Trophoblast cell (in vitro differentiated cells and primary cell): ENCODE measurements around the gene SATB1.

Experiments used
- DNase-seq, 2 donors: peaks; one replicate each; pipeline ENCODE4 v3.0.0-alpha.2; 2016
- H2AFZ ChIP-seq: 2 replicates; pipeline ENCODE4 v1.6.1; 2013; ENCODE audit warnings: low read length, moderate library complexity, mild to moderate bottlenecking; ENCODE audit not compliant: insufficient read depth, poor library complexity
- H2AK5ac ChIP-seq: 2 replicates; pipeline ENCODE4 v1.6.1; 2013; ENCODE audit warnings: mild to moderate bottlenecking, low read length
- H2BK120ac ChIP-seq: 2 replicates; pipeline ENCODE4 v1.6.1; 2013; ENCODE audit warnings: low read length, mild to moderate bottlenecking, moderate library complexity; ENCODE audit not compliant: insufficient read depth, poor library complexity
- H2BK12ac ChIP-seq: 2 replicates; pipeline ENCODE4 v1.6.1; 2013; ENCODE audit warnings: mild to moderate bottlenecking, low read length, moderate library complexity
- H2BK5ac ChIP-seq: 2 replicates; pipeline ENCODE4 v1.6.1; 2013; ENCODE audit warnings: low read length, low read depth, moderate library complexity, mild to moderate bottlenecking; ENCODE audit not compliant: poor library complexity
- H3K14ac ChIP-seq: 2 replicates; pipeline ENCODE4 v1.6.1; 2013; ENCODE audit warnings: mild to moderate bottlenecking, low read length
- H3K18ac ChIP-seq: 2 replicates; pipeline ENCODE4 v1.6.1; 2013; ENCODE audit warnings: mild to moderate bottlenecking, low read length
- H3K23ac ChIP-seq: 2 replicates; pipeline ENCODE4 v1.6.1; 2013; ENCODE audit warnings: low read length
- H3K27ac ChIP-seq: 2 replicates; pipeline ENCODE4 v1.5.1; 2013; ENCODE audit warnings: low read depth, mild to moderate bottlenecking, inconsistent platforms, low read length, moderate library complexity
- H3K27me3 ChIP-seq: 2 replicates; pipeline ENCODE4 v1.6.1; 2013; ENCODE audit warnings: inconsistent platforms, mild to moderate bottlenecking, low read length, moderate library complexity; ENCODE audit not compliant: insufficient read depth
- H3K36me3 ChIP-seq, 2 experiments: 1 replicate in 1 of 2; 2 replicates in 1 of 2; pipeline ENCODE4 v1.6.1; 2013; ENCODE audit warnings: low read length in 2 of 2, mild to moderate bottlenecking in 2 of 2, moderate library complexity in 1 of 2; ENCODE audit not compliant: insufficient read depth in 2 of 2, control insufficient read depth in 1 of 2
- H3K4ac ChIP-seq: 2 replicates; pipeline ENCODE4 v1.6.1; 2013; ENCODE audit warnings: low read depth, mild to moderate bottlenecking, low read length, moderate library complexity
- H3K4me1 ChIP-seq, 2 experiments: 1 replicate in 1 of 2; 2 replicates in 1 of 2; pipeline ENCODE4 v1.6.1; 2013; ENCODE audit warnings: low read length in 2 of 2, mild to moderate bottlenecking in 2 of 2, moderate library complexity in 1 of 2; ENCODE audit not compliant: insufficient read depth in 2 of 2, control insufficient read depth in 1 of 2
- H3K4me2 ChIP-seq: 2 replicates; pipeline ENCODE4 v1.6.1; 2013; ENCODE audit warnings: inconsistent platforms, mild to moderate bottlenecking, low read length, moderate library complexity
- H3K4me3 ChIP-seq: 2 replicates; pipeline ENCODE4 v1.5.1; 2013; ENCODE audit warnings: mild to moderate bottlenecking, low read depth, low read length, inconsistent platforms
- H3K79me1 ChIP-seq: one replicate; pipeline ENCODE4 v1.6.1; 2013; ENCODE audit warnings: low read length
- H3K79me2 ChIP-seq: 2 replicates; pipeline ENCODE4 v1.6.1; 2013; ENCODE audit warnings: low read length, mild to moderate bottlenecking; ENCODE audit not compliant: control insufficient read depth, insufficient read depth, poor library complexity
- H3K9ac ChIP-seq: 2 replicates; pipeline ENCODE4 v1.6.1; 2013; ENCODE audit warnings: mild to moderate bottlenecking, low read length
- H3K9me3 ChIP-seq: 2 replicates; pipeline ENCODE4 v1.6.1; 2013; ENCODE audit warnings: low read depth, mild to moderate bottlenecking, control low read depth, inconsistent platforms, low read length; ENCODE audit not compliant: insufficient read depth
- H4K12ac ChIP-seq: 2 replicates; pipeline ENCODE4 v1.6.1; 2013; ENCODE audit warnings: low read depth, mild to moderate bottlenecking, low read length, moderate library complexity
- H4K8ac ChIP-seq: 2 replicates; pipeline ENCODE4 v1.6.1; 2013; ENCODE audit warnings: low read depth, mild to moderate bottlenecking, low read length, moderate library complexity
- H4K91ac ChIP-seq: one replicate; pipeline ENCODE4 v1.6.1; 2013; ENCODE audit warnings: low read depth, mild to moderate bottlenecking, low read length, moderate library complexity
- WGBS: extraction: QIAGEN DNeasy Blood & Tissue Kit; methylation state at CpG from one replicate; pipeline ENCODE4 v1.1.7; 2013; ENCODE audit warnings: missing lambda C conversion rate; ENCODE audit not compliant: insufficient read length, insufficient coverage; ENCODE audit errors: extremely low coverage; 5-methylcytosine and 5-hydroxymethylcytosine counted together

The SATB1 gene

DNA sequence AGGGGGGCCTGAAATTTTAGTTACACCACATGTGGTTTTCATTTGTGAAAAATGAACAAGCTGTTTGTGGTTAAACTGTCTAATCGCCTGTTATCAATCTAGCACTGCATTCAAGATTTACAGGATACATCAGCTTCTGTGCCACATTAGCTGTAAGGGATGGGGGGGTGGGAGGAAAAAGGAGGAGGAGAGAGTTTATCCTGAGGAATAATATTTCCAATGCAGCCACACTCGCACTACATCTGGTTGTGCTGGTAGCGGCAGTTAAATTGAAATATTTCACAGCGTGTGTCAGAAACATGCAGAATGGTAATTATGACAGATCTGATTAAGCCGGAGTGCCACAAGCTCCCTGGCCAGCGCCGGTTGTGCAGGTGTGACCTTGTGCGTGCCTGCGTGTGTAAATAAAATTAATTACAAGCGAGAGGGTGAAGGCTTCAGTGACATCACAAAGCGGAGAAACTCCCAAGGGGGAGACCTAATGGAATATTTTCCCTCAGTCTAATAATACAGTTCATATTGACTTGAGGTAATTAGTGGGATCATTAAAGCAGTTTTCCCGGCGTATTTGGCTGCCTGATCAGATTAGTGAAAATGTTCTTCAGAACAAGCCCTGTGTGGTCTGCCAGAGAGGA lies 55.5 kb downstream of the SATB1 start:
- Histone ChIP-seq H3K27me3 (no peaks in the 10 kb centered on the region), H3K9ac (peak overlapping the region; percentile 53), H3K18ac (no peak overlapping the region), H3K14ac (no peak overlapping the region), H3K36me3 (peaks cover 0 to 2% of the 10 kb centered on the region in 2 experiments), H3K79me2 (no peaks in the 10 kb centered on the region), H2BK120ac (no peak overlapping the region), H2AK5ac (no peak overlapping the region), H2AFZ (no peak overlapping the region), H3K79me1 (no peaks in the 10 kb centered on the region), H3K4me2 (no peak overlapping the region), H3K4me1 (no peaks in the 10 kb centered on the region), H3K4me3 (no peak overlapping the region), H4K91ac (no peak overlapping the region), H2BK5ac (no peak overlapping the region), H3K9me3 (no peaks in the 10 kb centered on the region), H4K8ac (no peak overlapping the region), H4K12ac (no peak overlapping the region), H2BK12ac (no peak overlapping the region), H3K23ac (no peak overlapping the region), H3K4ac (no peak overlapping the region), H3K27ac (no peak overlapping the region)
- WGBS, result no CpG with 5 or more reads among the region's 13 CpGs
- peak; percentile 48 to 74 for DNase-seq

GRCh38 chr3:18366258-18366657 lies 58.9 kb downstream of the SATB1 start:
- Histone ChIP-seq H3K36me3 (no peaks in the 10 kb centered on the region), H2AK5ac (no peak overlapping the region), H2BK120ac (no peak overlapping the region), H2AFZ (no peak overlapping the region), H3K18ac (no peak overlapping the region), H4K91ac (no peak overlapping the region), H3K23ac (no peak overlapping the region), H3K9ac (no peak overlapping the region), H3K27ac (no peak overlapping the region), H3K4ac (no peak overlapping the region), H3K27me3 (no peaks in the 10 kb centered on the region), H4K8ac (no peak overlapping the region), H4K12ac (no peak overlapping the region), H3K79me1 (no peaks in the 10 kb centered on the region), H3K4me3 (no peak overlapping the region), H3K4me2 (no peak overlapping the region), H2BK5ac (no peak overlapping the region), H3K4me1 (no peaks in the 10 kb centered on the region), H3K14ac (no peak overlapping the region), H3K9me3 (no peaks in the 10 kb centered on the region), H2BK12ac (no peak overlapping the region), H3K79me2 (no peaks in the 10 kb centered on the region)
- no CpG with 5 or more reads among the region's 3 CpGs for WGBS
- DNase-seq, result no peak

- Histone ChIP-seq H3K4me2 (no peak overlapping the region), H3K4me3 (no peak overlapping the region), H3K4me1 (no peaks in the 10 kb centered on the region), H2BK5ac (no peak overlapping the region), H3K14ac (no peak overlapping the region), H2BK12ac (no peak overlapping the region), H2BK120ac (no peak overlapping the region), H3K4ac (no peak overlapping the region), H3K18ac (no peak overlapping the region), H3K79me1 (no peaks in the 10 kb centered on the region), H3K36me3 (no peaks in the 10 kb centered on the region), H3K9ac (no peak overlapping the region), H3K9me3 (no peaks in the 10 kb centered on the region), H3K27ac (no peak overlapping the region), H3K23ac (no peak overlapping the region), H2AFZ (no peak overlapping the region), H3K79me2 (no peaks in the 10 kb centered on the region), H3K27me3 (no peaks in the 10 kb centered on the region), H2AK5ac (no peak overlapping the region), H4K8ac (no peak overlapping the region), H4K12ac (no peak overlapping the region), H4K91ac (no peak overlapping the region)
- WGBS, result no CpG with 5 or more reads among the region's 2 CpGs
- no peak for DNase-seq
These were observed 61.8 kb downstream of the SATB1 start for GRCh38 chr3:18363338-18363737.

DNA sequence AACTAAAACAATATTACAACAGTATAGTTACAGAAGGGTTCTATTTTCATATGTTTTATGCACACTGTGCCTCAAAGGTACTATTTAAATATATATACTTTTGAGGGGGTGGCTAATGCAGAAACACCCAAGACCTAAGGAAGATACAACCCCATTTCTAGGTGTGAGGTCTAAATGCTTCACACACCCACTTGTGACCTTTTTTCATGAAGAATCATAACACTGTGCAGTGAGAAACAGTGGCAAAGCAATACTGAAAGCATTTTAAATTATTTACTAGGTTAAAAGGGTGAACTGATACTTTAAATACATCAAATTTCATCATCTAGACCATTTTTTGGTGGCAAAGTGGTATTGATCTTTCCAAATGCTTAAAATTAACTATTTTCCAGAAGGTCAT lies 67.4 kb downstream of the SATB1 start:
- Histone ChIP-seq H3K36me3 (no peaks in the 10 kb centered on the region), H3K18ac (no peak overlapping the region), H3K79me2 (no peaks in the 10 kb centered on the region), H2BK12ac (no peak overlapping the region), H3K4me1 (no peaks in the 10 kb centered on the region), H3K9me3 (no peaks in the 10 kb centered on the region), H3K23ac (no peak overlapping the region), H3K4me2 (no peak overlapping the region), H4K8ac (no peak overlapping the region), H3K14ac (no peak overlapping the region), H3K27me3 (no peaks in the 10 kb centered on the region), H2AK5ac (no peak overlapping the region), H4K12ac (no peak overlapping the region), H4K91ac (no peak overlapping the region), H2BK120ac (no peak overlapping the region), H2AFZ (no peak overlapping the region), H3K9ac (no peak overlapping the region), H3K4ac (no peak overlapping the region), H2BK5ac (no peak overlapping the region), H3K27ac (no peak overlapping the region), H3K79me1 (no peaks in the 10 kb centered on the region), H3K4me3 (no peak overlapping the region)
- no peak for DNase-seq
